Left kidney (tissue), 2 donors: ENCODE data around the gene TAS1R1. TPM values are rescaled to one million over a fixed set of nuclear protein-coding genes. Genes with fewer than 3 reads are reported as not detected.

ENCODE experiments used
- DNase-seq: peaks from one replicate; pipeline ENCODE4 v3.0.0-alpha.2; 2013
- polyA plus RNA-seq: library from polyadenylated mRNA; unstranded; fragments of 120-200 nt; gene quantifications from one replicate; pipeline ENCODE4 v1.2.1, GENCODE V29; 2013; ENCODE audit not compliant: insufficient read length

Gene TAS1R1
- polyA plus RNA-seq, 1 donor: not detected

DNA sequence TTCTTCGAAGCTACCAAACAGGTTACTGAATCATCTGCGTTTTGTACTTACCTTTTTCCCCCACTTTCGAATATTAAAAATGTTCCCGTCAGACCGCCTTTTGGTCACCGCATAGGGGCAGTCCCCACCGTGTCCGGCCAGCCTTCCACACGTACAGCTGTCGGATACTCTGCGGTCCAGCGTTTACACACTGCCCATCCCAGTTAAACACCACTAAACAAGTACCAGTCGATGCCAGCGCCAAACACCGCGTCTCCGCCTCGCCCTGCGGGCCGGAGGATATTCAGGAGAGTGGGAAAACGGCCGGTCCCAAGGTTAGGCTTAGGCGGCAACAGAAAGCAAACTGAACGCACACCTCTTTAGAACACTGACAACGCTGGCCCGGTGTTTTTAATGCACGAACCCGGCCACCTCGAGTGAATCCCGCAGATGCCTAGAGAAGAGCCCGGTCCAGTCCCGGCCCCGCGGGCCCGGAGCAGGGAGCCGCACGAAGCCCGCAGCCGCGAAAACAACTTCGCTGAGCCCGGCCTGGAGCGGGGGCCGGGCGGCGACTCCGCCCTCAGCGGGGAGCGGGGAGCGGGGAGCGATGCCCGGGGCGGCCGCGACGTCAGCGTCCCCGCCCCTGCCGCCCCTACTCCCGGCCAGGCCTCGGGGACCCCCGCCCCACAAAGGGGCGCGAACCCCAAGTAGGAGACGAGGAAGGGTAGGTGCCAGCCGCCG lies 57.7 kb downstream of the TAS1R1 start:
- DNase-seq: no peak

DNA sequence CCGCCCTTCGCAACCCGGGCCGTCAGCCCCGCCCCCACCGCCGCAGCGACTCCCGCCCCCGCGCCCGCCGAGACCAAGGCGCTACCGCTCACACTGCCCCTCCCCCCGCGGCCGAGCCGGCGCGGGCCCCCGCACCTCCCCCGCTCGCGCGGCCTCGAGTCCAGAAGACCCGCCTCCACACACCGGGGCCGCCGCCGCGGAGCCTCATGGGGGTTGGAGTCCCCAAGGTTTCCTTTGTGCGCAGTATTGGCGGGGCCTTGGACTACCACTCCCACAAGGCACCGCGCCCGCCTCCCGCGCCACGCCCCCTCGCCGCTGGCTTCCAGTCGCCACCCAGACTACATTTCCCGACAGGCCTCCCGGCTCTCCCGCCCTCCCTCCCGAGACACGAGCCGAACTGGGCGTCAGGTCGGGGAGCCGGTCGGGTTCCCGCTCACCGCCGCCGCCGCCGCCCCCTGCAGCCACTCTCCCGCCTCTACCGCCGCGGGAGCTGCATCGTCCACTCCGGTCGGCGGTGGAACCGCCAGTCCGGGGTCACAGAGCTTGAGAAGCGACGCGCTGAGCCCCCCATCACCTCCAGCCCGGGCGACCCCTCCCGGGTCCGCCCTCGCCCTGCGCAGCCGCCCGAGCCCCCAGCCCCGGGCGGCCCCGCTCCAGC lies 58.4 kb downstream of the TAS1R1 start, which contains the start of gene PHF13:
TSS of gene PHF13 (plus strand) at position 371 of the 658 bp plus-strand sequence. CDS start 336 bp downstream, outside the sequence.
- DNase-seq: peak; percentile 99

DNA sequence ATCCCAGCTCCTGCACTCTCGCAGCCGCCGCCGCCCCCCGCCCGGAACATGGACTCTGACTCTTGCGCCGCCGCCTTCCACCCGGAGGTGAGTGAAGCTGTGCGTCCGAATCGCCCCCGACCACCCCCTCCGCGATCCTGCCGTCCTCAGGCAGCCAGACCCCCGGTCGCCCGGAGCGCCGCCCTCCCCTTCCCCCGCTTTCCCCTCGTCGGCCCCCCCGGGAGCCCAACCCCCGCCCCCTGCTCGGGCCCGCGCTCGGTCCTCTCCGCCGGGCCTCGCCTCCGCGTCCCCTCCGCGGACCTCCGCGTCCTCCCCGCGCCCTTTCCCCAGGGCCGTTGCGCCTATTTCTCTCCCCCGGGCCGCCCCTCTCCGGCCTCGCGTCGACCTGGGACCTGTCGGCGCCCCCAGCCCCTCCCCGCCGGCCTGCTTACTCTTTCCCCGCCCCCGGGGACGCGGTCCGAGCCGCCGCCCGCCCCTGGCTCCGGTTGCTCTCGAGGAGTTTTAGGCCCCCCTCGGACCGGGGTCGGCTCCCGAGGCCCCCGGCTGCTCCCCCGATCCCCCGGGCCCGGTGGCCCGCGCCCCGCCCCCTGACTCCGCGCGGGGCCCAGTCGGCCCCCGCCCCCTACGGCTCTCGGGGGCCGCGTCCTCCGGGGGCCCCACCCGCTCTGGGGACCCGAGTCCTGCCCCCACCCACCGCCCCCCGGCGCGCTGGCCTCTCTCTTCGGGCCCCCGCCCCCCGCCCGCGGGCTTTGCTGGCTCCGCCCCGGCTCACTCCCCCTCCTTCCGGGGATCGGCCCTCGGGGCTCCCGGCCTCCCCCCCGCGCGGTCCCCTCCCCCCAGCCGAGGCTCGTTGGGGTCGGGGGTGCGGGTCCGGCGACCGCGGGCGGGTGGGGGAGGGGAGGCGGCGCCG lies 59.2 kb downstream of the TAS1R1 start:
- no peak for DNase-seq

DNA sequence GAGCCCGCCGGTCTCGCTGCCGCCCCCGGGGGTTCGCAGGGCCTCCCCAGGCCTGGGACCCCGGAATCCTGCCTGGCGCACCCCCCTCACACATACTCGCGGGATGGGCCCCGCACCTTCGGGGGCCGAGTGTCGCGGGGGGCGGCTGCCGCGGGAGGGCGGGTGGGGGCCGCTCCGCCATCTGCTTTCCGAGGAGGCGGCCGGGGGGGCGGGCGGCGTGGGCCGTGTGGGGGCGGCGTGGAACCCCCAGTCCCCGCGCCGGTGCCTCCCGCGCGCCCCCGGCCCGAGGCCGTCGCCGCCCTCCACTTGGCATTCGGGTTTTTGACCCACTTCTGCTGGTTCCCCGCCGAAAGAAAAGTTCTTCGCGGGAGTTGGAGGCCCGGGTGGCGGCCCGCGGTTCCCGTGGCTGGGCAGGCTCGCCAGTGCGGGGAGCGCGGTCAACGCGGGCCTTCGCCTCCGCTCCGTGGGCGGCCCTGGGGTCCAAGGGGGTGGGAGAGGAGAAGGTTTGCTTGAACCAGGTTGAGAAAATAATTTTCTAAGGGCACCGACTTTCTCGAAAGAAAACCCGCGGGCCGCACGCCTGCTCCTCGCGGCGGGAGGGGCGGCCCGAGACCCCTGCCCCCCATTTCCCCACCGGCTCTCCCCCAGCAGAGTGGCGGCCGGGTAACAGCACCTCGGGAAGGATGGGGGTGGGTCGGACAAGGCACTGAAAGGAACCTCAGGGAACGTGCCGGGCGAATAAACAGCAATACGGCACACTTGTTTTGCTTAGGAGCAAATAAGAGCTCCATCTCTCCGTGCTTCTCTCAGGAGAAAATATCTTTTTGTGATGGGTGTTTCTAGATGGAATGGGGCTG lies 60.0 kb downstream of the TAS1R1 start:
- DNase-seq: no peak

DNA sequence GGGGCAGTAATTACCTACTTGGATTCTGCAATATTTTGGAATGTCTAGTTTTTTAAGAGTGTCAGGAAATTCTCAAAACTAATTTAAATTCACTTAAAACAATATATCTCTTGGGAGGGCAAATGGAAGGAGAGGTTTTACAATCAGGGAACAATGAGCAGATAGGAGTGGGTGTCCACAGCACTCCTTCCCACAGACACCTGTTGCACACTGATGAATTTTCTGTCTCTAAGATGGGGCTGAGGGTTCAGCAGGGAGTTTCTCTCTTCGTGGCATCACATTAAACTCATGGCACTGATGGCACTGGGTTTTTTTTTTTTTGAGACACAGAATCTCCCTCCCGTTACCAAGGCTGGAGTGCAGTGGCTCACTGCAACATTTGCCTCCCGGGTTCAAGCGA lies 63.9 kb downstream of the TAS1R1 start:
- no peak for DNase-seq

DNA sequence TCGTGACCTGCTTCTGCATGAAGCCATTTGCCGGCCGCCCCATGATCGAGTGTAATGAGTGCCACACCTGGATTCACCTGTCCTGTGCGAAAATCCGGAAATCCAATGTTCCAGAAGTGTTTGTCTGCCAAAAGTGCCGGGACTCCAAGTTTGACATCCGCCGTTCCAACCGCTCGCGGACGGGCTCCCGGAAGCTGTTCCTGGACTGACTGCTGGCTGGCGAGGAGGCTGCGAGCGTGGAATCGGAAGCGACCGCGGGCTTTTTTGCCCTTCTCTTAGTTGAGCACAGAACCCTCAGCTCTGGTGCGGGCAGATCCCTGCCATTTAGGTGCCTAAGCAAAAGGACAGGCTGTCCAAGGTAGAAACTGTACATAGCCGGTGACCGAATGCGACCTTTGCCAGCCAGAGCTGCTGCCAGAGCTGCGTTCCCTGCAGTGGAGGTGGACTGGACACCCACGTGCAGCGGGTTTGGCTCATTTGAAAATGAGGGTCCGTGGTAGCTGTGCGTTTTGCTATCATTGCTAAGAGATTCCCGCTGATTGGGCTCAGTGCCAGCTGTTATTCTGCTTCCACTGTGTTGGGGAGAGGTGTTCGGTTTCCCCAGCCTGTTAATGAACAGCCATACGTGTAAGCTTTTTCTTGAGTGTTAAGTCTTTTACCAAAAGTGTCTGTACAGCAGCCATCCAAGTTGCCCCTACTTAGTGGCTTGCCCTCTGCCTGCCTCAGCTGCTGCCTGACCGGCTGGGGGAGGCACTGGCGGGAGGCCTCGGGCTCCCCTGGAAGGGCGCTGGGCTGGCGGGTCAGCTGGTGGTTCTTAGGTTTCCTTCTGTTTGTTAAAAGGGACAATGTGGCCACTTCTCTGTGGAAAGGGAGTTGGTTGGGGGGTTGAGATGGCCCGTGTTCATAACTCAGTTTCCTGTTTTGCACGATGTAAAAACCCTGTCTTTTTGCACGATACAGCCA lies 66.6 kb downstream of the TAS1R1 start:
- no peak for DNase-seq

DNA sequence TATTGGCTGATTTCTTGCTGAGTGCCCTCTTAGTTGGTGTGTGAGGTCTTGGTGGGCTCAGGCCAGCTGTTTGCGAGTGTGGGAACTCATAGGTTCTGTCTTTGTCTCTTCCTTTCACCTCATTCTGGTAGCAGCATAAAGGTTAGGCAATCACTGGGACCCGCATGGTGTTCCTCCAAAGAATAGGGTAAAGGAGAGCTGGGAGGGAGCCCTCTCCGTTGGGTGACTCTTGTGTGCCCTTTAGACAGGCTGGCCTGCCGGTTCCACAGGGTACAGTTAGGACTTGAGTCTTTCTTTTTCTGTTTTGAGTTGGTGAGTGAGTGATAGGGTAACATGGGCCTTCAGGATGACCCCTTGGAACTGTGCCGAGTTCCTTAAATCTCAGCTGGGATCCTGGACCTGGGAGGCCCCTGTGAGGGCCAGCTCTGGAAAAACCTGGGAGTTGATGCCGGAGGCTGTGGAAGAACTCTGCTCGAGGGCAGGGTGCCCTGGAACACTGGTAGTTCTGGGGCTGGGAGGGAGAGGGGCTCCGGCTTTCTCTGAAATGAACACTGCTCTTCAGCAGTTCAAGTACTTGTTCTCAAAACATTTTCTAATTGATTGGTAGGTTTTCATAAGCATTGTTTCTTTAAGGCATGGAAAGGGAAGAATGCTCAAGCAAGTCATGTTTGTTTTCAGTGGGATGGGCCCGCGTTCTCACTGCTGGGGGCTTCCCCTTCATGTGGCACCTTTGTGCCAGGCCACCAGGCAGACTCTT lies 67.5 kb downstream of the TAS1R1 start:
- DNase-seq: no peak

DNA sequence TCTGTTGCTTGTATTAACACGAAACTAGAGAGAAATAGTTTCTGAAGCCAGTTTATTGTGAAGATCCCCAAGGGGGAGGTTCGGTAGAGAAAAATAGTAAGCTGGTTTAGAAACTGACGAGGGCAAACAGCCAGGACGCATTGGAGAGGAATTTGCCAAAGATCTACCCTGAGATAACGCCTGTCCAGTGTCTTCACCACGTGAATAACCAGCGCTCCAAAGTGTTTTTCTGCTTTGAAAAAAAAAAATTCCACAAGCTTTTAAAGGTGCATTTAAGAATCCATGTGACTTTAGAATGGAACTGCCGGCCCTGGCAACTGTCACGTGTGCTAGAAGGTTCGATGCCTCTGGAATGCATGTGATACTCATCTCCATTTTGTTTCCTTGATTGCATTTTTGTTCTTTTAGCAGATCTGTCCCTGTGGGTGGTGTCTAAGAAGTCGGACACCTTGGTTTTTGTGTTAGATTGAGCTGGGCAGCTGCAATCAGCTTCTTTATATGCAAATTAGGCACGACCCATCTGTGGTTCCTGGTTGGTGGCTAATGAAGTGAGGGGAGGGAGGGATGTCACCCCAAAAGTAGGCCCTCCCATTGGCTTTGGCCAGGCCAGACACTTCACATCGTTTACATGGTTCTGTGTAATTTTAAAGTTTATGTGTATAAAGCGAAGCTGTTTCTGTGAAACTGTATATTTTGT lies 68.3 kb downstream of the TAS1R1 start:
- DNase-seq: no peak

DNA sequence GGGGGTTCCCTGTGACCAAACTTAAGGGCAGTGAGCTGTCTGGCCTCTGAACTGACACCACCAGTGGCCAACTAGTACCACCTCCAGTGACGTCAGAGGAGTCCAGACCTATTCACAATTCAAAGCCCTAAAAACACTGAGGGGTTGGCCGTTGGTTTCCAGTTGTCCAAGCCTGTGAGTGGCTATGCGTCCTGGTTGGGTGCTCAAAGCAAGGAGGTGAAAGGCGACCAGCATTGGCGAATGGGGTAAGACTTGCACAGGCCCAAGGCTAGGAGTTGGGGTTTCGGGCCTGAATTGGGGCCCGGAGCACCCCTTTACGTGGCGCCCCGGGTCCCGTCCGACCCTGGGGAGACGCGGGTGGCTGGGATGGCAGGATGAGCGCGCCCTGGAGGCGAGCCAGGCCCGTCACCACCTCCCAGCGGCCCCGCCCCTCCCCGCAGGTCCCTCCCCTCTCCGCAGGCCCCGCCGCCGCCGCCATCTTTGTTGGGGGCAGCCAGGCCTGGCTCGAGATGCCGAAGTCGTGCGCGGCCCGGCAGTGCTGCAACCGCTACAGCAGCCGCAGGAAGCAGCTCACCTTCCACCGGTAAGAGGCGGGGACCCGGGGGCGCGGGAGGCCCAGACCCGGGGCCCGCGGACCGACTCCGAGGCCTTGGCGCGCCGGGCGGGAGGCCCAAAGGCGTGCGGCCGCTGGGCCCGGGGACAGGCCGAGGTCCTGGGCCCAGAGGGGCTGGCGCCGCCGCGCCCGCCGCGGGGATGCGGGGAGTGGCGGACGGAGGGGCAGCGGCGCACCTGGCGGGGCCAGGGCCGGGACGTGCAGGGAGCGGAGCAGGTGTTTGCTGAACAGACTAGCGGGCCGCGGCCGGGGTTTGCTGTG lies 69.8 kb downstream of the TAS1R1 start, which contains the start of gene THAP3:
TSS of gene THAP3 (plus strand) at position 159 of the 874 bp plus-strand sequence. CDS start at position 510, 351 bp downstream.
- peak; percentile 84 for DNase-seq

DNA sequence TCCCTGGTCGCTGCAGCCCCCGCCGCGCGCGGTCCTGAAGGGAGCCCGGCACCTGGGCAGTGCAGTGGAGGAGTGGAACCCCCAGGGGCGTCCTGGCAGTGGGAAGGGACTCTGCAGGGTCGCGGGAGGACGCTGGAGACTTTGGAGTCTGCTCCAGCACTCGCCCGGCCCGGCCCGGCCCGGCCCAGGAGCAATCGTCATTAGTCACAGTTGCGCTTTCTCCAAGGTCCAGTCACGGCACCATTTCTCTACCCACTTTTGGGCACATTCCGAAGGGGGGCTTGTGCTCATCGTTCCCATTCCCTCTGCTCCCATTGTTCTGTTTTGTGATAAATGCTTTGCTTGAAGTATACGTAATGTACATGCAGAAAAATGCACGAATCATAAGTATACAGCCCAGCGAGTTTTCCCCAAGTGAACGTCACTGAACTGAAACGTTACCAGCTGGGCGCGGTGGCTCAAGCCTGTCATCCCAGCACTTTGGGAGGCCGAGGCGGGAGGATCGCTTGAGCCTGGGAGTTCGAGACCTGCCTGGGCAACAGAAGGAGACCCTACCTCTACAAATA lies 70.6 kb downstream of the TAS1R1 start:
- no peak for DNase-seq

DNA sequence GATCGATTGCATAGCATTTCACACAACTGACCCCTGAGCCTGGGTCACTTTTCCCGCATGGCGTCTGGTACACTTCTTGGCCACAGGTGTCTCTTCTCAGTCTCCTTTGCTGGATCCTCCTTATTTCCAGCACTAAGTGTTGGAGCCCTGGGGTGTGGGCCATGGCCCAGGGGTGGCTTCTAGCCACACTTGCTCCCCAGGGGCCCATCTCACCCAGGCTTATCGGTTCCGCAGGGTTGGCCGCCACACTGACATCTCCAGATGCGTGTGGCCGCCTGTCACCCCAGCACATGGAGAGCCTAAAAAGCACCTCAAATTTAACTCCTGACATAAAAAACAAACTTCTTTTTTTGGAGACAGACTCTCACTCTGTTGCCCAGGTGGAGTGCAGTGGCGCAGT lies 71.9 kb downstream of the TAS1R1 start:
- no peak for DNase-seq

DNA sequence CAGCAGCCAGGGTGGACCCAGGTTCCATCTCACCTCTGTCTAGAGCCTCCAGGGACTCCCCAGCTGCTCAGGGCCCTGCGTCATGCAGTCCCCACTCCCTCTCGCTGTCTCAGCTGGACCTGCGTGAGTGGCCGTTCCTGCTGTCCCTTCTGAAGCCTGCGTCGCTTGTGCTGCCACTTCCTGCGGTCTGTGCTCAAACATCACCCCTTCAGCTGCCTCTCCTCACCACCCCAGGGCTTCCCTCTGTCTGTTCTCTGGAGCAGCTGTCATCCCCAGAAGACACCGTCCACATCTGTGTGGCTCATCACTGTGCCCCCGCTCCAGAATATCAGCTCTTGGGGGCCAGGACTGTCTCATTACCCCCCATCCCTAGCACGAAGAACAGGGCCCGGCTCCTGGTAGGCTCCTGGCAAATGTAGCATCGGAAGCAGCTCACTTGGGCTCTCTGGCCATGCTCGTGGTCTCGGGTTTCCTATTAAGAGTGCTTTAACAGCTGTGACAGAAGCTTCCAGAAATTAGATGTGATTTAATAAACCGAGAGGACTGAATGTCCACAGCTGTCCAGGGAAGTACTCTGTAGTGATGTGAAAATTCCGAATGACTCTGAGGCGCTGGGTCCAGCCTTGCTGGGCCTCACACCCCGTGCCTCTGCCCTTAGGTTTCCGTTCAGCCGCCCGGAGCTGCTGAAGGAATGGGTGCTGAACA lies 72.9 kb downstream of the TAS1R1 start:
- DNase-seq: no peak

DNA sequence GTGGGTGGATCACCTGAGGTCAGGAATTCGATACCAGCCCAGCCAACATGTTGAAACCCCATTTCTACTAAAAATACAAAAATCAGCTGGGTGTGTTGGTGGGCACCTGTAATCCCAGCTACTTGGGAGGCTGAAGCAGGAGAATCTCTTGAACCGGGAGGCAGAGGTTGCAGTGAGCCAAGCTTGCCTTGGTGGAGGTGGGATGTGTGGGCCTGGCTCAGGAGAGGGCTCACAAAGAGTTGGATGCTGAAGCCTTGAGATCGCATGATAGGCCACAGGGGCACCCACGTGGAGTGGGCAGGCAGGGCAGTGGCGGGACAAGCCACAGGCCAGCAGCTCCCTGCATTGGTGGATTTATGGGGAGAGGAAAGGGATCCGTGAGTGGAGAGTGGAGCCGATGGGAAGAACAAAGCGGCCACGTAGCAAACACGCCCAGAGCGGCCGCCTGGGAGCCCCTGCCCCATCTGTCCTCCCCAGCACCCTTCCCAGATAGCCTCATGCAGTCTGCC lies 73.9 kb downstream of the TAS1R1 start:
- no peak for DNase-seq
